Measurements from ENCODE around the gene ZMYM2.

ZMYM2 gene

DNA sequence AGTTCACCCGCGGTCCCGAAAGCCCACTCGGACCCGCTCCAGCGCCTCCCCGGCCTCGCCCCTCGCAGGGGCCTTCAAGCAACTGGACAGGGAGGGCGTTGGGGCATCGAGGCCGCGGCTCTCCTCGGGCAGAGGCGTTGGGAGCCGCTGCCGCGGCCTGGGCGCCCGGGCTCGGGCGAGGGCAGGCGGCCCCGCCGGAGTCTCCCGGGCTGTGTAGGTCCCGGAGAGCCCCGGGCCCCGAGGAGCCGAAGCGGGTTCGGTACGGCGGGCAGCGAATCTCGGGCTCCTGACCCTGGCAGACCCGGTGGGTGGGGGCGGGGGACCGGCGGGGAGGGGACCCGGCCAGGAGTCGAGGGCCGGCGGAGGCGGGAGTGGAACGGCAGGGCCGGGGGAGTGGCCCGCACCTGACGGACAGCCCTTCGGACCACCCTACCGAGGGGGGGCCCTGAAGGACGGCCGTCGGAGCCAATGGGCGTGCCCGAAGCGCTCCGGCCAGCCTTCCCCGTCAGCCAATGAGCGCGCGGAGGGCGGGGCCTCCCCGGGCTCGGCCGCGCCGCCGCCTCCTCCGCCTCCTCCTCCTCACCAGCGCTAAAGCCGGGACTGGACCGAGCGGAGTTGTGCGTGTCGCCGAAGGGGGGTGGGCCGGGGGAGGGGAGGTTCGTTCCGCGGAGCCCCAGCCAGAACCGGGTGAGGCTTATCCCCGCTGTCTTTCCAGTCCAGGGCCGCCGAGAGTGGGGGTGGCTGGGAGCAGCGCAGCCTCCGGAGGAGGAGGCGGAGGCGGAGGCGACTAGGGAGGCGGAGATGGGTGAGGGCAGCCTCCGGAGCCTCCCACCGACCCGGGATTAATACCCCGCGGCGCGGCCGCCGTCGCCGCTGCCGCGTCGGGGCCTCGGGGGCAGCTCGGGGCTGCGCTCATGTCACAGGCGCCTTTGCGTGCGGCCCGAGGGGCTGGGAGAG is at the start of gene ZMYM2:
Gene ZMYM2, plus strand, starts transcription at position 573 of the 957 bp plus-strand sequence. CDS start 34,346 bp downstream, outside the sequence.
- FAIRE-seq, result no peak
- TF ChIP-seq, protein P1, sequence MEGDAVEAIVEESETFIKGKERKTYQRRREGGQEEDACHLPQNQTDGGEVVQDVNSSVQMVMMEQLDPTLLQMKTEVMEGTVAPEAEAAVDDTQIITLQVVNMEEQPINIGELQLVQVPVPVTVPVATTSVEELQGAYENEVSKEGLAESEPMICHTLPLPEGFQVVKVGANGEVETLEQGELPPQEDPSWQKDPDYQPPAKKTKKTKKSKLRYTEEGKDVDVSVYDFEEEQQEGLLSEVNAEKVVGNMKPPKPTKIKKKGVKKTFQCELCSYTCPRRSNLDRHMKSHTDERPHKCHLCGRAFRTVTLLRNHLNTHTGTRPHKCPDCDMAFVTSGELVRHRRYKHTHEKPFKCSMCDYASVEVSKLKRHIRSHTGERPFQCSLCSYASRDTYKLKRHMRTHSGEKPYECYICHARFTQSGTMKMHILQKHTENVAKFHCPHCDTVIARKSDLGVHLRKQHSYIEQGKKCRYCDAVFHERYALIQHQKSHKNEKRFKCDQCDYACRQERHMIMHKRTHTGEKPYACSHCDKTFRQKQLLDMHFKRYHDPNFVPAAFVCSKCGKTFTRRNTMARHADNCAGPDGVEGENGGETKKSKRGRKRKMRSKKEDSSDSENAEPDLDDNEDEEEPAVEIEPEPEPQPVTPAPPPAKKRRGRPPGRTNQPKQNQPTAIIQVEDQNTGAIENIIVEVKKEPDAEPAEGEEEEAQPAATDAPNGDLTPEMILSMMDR (IDR thresholded peaks at IDR 0.05; ENCODE audit: insufficient read depth, missing control alignments), result no peak
- DNase-seq (ENCODE audit: insufficient read length, low spot score), result peak; percentile 81

DNA sequence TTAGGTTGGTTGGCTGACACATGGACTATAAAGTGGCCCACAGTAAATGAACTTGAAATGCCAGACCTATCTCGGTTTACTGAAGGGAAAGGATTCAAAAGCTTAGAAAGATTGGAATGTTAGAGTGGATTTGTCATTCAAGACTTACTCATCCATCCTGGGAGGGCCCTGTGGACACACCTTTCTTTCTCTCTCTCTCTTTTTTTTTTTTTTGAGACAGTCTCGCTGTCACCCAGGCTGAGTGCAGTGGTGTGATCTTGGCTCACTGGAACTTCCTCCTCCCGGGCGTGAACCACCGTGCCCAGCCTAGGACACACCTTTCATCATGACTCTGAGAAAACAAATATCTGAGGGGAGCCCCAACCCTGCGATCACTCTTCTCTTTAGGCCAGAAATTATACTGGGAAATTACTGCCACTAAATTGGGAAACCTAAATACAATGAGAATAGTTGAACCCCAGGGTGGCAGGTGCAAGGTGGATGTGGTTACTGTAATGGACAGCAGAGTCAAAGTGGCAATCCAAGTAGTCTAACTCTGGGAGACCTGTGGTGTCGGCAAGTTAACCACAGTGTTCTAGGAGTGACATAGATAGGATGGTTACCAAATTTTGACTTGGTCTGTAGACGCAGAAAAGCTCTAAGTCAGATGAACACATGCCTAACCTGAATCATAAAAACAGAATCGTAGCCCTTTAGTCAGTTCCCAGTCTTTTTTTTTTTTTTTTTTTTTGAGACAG is 48.0 kb upstream of the ZMYM2 start:
- FAIRE-seq (no peak), DNase-seq (ENCODE audit: insufficient read length, low spot score) (no peak)
- TF ChIP-seq, protein P1 (IDR thresholded peaks at IDR 0.05; ENCODE audit: insufficient read depth, missing control alignments), result no peak

DNA sequence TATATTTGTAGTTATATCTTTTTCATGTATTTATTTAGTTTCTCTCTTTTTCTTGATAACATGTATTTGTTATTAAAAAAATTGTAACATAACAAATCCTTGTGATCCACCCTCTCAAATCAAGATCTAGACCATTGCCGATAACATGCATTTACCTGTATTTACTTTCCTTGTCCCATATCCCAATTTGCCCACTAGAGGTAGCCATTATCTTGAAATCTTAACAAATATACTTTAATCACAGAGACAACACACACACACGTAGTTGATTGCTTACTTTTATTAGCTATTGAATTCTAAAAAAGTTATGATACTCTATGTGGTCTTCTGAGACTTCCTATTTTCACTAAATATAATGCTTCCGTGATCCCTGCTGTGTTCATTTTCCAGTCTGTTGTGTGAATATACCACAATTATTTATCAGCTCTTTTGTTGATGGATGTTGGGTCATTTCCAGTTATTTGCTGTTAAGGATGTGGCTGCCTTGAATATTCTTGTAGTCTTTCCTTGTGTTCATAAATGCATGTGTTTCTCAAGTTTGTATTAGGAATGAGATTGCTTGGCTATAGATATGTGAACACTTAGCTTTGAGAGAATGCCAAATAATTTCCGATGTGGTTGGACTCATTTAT is 31.3 kb upstream of the ZMYM2 start:
- peak; percentile 53 for FAIRE-seq
- TF ChIP-seq, protein P1 (IDR thresholded peaks at IDR 0.05; ENCODE audit: insufficient read depth, missing control alignments), result peak; percentile 64
- peak; percentile 24 for DNase-seq (ENCODE audit: insufficient read length, low spot score)

DNA sequence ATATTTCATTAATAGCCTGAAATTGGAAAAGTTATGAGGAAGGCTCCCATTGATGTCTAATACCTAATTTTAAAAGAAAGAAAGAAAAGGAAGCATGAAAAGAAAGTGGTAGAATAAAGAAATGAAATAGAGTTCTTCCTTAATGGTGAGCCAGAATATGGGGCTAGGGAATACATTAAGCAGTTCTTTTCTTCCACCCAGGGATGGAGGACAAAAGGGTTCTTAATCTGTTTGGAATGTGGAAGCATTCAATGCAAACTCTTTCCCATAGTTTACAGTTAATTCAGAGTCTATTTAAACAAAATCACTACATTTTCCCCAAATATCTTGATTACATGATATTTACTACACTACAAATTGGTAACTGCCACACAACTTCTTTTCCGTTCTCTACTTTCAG is 18.4 kb upstream of the ZMYM2 start:
- DNase-seq (ENCODE audit: insufficient read length, low spot score) (no peak), FAIRE-seq (no peak)
- TF ChIP-seq, protein P1 (IDR thresholded peaks at IDR 0.05; ENCODE audit: insufficient read depth, missing control alignments), result no peak

DNA sequence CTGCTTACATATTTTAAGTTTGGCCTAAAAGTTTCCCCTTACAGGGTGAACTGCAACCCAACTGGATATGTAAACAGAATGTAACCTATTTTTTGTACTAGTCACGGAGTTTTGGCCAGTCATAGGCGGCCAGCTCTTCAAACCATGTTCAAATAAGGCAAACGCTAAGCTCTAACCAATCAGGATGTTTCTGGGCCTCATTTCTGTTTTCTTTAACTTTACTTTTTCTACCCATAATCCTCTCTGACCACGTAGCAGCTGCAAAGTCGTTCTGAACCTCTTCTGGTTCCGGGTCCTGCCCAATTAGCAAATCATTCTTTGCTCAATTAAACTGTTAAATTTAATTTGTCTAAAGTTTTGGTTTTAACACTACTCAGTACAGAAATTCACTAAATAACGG is 8.2 kb upstream of the ZMYM2 start:
- DNase-seq (ENCODE audit: insufficient read length, low spot score), result no peak
- FAIRE-seq, result no peak
- TF ChIP-seq, protein P1 (IDR thresholded peaks at IDR 0.05; ENCODE audit: insufficient read depth, missing control alignments), result no peak

DNA sequence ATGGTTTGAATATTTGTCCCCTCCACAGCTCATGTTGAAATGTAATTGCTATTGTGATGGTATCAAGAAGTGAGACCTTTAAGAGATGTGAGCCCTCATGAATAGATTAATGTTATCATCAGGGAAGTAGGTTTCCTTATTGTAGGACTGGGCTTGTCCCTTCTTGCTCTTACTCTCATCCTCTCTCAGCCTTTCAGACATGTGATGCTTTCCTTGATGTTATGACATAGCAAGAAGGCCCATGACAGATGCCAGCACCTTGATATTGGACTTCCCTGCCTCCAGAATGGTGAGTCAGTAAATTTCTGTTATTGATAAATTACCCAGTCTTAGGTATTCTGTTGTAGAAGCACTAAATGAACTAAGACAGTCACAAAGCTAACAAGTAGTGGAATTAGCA is 5.7 kb upstream of the ZMYM2 start:
- TF ChIP-seq, protein P1 (IDR thresholded peaks at IDR 0.05; ENCODE audit: insufficient read depth, missing control alignments), result no peak
- no peak for FAIRE-seq
- DNase-seq (ENCODE audit: insufficient read length, low spot score), result no peak

All from D721Med (cell line).